CD14-positive monocyte (primary cell): Measurements from ENCODE around the gene ACTR2. TPM values are rescaled to one million over a fixed set of nuclear protein-coding genes. Genes with fewer than 3 reads are reported as not detected.
A peak's percentile ranks its signal among the peaks of the same experiment; 100 is the strongest.

Experiments
- DNase-seq, 3 donors: peaks; one replicate each; pipeline ENCODE4 v3.0.0-alpha.2; 2011 to 2022
- H2AFZ ChIP-seq: 2 replicates; pipeline ENCODE4 v1.6.0; 2012; ENCODE audit warnings: mild to moderate bottlenecking, low read depth, low read length, inconsistent platforms; ENCODE audit not compliant: insufficient read depth, poor library complexity, severe bottlenecking
- H3K27ac ChIP-seq, 2 donors: 1 replicate in 1 of 2; 2 replicates in 1 of 2; pipeline ENCODE4 v1.5.1; 2012 to 2013; ENCODE audit warnings: low read length in 2 of 2, control low read depth in 1 of 2, inconsistent platforms in 1 of 2, low read depth in 1 of 2, mild to moderate bottlenecking in 1 of 2
- H3K27me3 ChIP-seq, 2 donors: one replicate each; pipeline versions ENCODE4 v1.6.0 to v1.6.1; 2011 to 2013; ENCODE audit warnings: low read length in 2 of 2; ENCODE audit not compliant: control insufficient read depth in 2 of 2, insufficient read depth in 2 of 2
- H3K36me3 ChIP-seq, 2 donors: replicated peaks in 1 of 2; 1 replicate in 1 of 2; 2 replicates in 1 of 2; pipeline versions ENCODE4 v1.5.1 to v1.6.1; 2012 to 2013; ENCODE audit warnings: low read length in 2 of 2, control low read depth in 1 of 2, inconsistent platforms in 1 of 2, mild to moderate bottlenecking in 1 of 2; ENCODE audit not compliant: insufficient read depth in 2 of 2, control insufficient read depth in 1 of 2
- H3K4me1 ChIP-seq, 2 donors: 1 replicate in 1 of 2; 2 replicates in 1 of 2; pipeline versions ENCODE4 v1.5.1 to v1.6.1; 2012 to 2013; ENCODE audit warnings: low read length in 2 of 2, control low read depth in 1 of 2, inconsistent platforms in 1 of 2, mild to moderate bottlenecking in 1 of 2, moderate library complexity in 1 of 2; ENCODE audit not compliant: insufficient read depth in 2 of 2, control insufficient read depth in 1 of 2
- H3K4me2 ChIP-seq: replicated peaks from 2 replicates; pipeline ENCODE3; 2012; ENCODE audit warnings: low read length, moderate library complexity, mild to moderate bottlenecking; ENCODE audit not compliant: poor library complexity, severe bottlenecking; ENCODE audit errors: extremely low read depth
- H3K4me3 ChIP-seq, 3 experiments: fragments of 200-600 bp in 1 of 3; sonication (generic) in 1 of 3; replicated peaks in 1 of 3; 1 replicate in 2 of 3; 2 replicates in 1 of 3; pipeline ENCODE4 v1.5.1; 2011 to 2013; ENCODE audit warnings: low read length in 3 of 3, mild to moderate bottlenecking in 3 of 3, control low read depth in 2 of 3, low read depth in 2 of 3, inconsistent platforms in 1 of 3, moderate library complexity in 1 of 3
- H3K79me2 ChIP-seq: 2 replicates; pipeline ENCODE4 v1.6.0; 2012; ENCODE audit warnings: mild to moderate bottlenecking, control low read depth, inconsistent platforms, low read length, moderate library complexity; ENCODE audit not compliant: insufficient read depth
- H3K9ac ChIP-seq: 2 replicates; pipeline ENCODE4 v1.6.0; 2017; ENCODE audit warnings: low read length, mild to moderate bottlenecking; ENCODE audit not compliant: insufficient read depth, poor library complexity, severe bottlenecking
- H3K9me3 ChIP-seq, 2 donors: replicated peaks in 1 of 2; 1 replicate in 1 of 2; 2 replicates in 1 of 2; pipeline versions ENCODE4 v1.5.1 to v1.6.1; 2012 to 2013; ENCODE audit warnings: low read length in 2 of 2, control low read depth in 1 of 2; ENCODE audit not compliant: control insufficient read depth in 1 of 2, insufficient read depth in 1 of 2
- H4K20me1 ChIP-seq: 2 replicates; pipeline ENCODE4 v1.6.0; 2012; ENCODE audit warnings: mild to moderate bottlenecking, low read length, control low read depth, moderate library complexity; ENCODE audit not compliant: insufficient read depth
- H3K27ac Mint-ChIP-seq, 7 donors: one replicate each; pipeline ENCODE4 v1.8.0; 2020; ENCODE audit warnings: mild to moderate bottlenecking in 7 of 7, mixed read lengths in 7 of 7, moderate library complexity in 6 of 7, inconsistent platforms in 2 of 7
- H3K27me3 Mint-ChIP-seq, 3 donors: one replicate each; pipeline ENCODE4 v1.8.0; 2021 to 2022; ENCODE audit warnings: low read depth in 3 of 3, mild to moderate bottlenecking in 3 of 3, mixed read lengths in 3 of 3, moderate library complexity in 3 of 3, inconsistent platforms in 1 of 3
- H3K36me3 Mint-ChIP-seq, 2 donors: one replicate each; pipeline ENCODE4 v1.8.0; 2020; ENCODE audit warnings: mixed read lengths in 2 of 2, inconsistent platforms in 1 of 2, mild to moderate bottlenecking in 1 of 2
- H3K4me1 Mint-ChIP-seq: one replicate; pipeline ENCODE4 v1.8.0; 2020; ENCODE audit warnings: mild to moderate bottlenecking, mixed read lengths
- H3K4me3 Mint-ChIP-seq, 2 donors: one replicate each; pipeline ENCODE4 v1.8.0; 2020; ENCODE audit warnings: mild to moderate bottlenecking in 2 of 2, mixed read lengths in 2 of 2, moderate library complexity in 1 of 2
- H3K9me3 Mint-ChIP-seq, 7 donors: one replicate each; pipeline ENCODE4 v1.8.0; 2020 to 2022; ENCODE audit warnings: mixed read lengths in 7 of 7, mild to moderate bottlenecking in 6 of 7, moderate library complexity in 6 of 7, inconsistent platforms in 2 of 7
- WGBS: methylation state at CpG from one replicate; pipeline ENCODE4 v1.1.5; 2013; ENCODE audit warnings: missing lambda C conversion rate; ENCODE audit not compliant: insufficient coverage; 5-methylcytosine and 5-hydroxymethylcytosine counted together
- intact Hi-C, 2 donors: fragments of 100-400 bp; cut with micrococcal nuclease; formaldehyde crosslinking; loops; one replicate each; pipeline versions ENCODE4 v1.15.0 to v1.15.1; 2023
- polyA plus RNA-seq, 3 donors: library from polyadenylated mRNA; depleted of rRNA in 1 of 3; unstranded in 2 of 3; stranded (reverse) in 1 of 3; fragments of 300-500 nt in 2 of 3; fragments of >200 nt in 1 of 3; fragmentation: Illumina TruSeq in 2 of 3; gene quantifications; 1 replicate in 2 of 3; 2 replicates in 1 of 3; pipeline ENCODE4 v1.2.3, GENCODE V29; 2012 to 2021
- TF ChIP-seq, protein P1 (sequence below): fragments of 200-600 bp; IDR thresholded peaks from one replicate; pipeline ENCODE4 v1.8.0; 2022; ENCODE audit warnings: antibody characterized with exemption, mild to moderate bottlenecking

ACTR2 gene
- polyA plus RNA-seq, 3 donors, result 88.7 to 560 (median 342) TPM

DNA sequence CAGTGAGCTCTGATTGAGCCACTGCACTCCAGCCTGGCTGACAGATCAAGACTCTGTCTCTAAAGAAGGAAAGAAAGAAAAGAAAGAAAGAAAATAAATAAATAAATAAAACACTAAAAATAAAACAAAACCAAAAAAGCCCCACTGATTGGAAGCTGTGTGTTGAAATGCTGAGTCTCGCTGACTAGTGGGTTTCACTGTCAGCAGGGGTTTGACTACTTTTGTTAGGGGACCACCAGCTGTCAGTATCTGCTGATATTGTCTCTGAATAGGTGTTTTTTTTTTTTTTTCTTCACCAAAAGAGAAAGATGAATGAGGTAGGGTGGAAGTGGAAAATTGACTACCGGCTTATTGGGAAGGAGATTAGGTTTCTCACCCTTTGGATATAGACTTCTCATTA lies 12.8 kb upstream of the ACTR2 start:
- DNase-seq, result no peak
- Histone ChIP-seq H3K9me3 (no peaks in the 10 kb centered on the region), H3K36me3 (no peaks in the 10 kb centered on the region), H3K4me1 (peaks cover 0 to 6% of the 10 kb centered on the region in 2 donors), H3K27ac (no peak overlapping the region), H3K79me2 (no peaks in the 10 kb centered on the region), H3K27me3 (no peaks in the 10 kb centered on the region), H3K9ac (no peak overlapping the region), H3K4me3 (no peak overlapping the region), H3K4me2 (no peak overlapping the region), H4K20me1 (no peaks in the 10 kb centered on the region), H2AFZ (no peak overlapping the region)
- TF ChIP-seq, protein P1, sequence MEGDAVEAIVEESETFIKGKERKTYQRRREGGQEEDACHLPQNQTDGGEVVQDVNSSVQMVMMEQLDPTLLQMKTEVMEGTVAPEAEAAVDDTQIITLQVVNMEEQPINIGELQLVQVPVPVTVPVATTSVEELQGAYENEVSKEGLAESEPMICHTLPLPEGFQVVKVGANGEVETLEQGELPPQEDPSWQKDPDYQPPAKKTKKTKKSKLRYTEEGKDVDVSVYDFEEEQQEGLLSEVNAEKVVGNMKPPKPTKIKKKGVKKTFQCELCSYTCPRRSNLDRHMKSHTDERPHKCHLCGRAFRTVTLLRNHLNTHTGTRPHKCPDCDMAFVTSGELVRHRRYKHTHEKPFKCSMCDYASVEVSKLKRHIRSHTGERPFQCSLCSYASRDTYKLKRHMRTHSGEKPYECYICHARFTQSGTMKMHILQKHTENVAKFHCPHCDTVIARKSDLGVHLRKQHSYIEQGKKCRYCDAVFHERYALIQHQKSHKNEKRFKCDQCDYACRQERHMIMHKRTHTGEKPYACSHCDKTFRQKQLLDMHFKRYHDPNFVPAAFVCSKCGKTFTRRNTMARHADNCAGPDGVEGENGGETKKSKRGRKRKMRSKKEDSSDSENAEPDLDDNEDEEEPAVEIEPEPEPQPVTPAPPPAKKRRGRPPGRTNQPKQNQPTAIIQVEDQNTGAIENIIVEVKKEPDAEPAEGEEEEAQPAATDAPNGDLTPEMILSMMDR, result no peak
- Mint-ChIP-seq H3K27ac (no peak overlapping the region), H3K4me1 (peaks cover 10% of the 10 kb centered on the region), H3K9me3 (no peaks in the 10 kb centered on the region), H3K4me3 (no peak overlapping the region), H3K36me3 (peaks cover 5 to 6% of the 10 kb centered on the region in 2 donors), H3K27me3 (peaks cover 0 to 1% (median 0%) of the 10 kb centered on the region in 3 donors)
- WGBS, result no CpG with 5 or more reads among the region's 2 CpGs
- intact Hi-C loops, result no loop called here

DNA sequence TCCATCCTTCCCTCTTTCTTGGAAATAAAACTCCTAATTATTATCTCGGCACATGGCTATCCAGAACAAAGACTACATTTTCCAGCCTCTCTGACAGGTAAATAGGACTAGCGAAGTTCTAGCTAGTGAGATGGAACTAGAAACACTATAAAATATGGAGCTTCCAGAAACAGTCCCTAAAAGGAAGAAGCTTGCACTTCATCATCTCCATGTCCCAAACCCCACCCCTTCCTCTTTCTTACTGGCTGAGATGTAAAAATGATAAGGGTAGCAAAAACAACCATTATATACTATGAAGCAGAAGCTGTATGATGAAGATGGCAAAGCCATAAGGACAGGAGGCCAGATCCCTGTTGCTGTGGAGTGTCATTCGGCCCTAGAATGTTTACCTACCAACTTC lies 11.7 kb upstream of the ACTR2 start:
- H3K9me3 ChIP-seq, result no peaks in the 10 kb centered on the region
- H3K27me3 ChIP-seq, result no peaks in the 10 kb centered on the region
- no peak overlapping the region for H3K4me3 ChIP-seq
- H3K9ac ChIP-seq, result no peak overlapping the region
- TF ChIP-seq, protein P1, result no peak
- H3K27me3 Mint-ChIP-seq, result peaks cover 0 to 1% (median 0%) of the 10 kb centered on the region in 3 donors
- H3K27ac ChIP-seq, result no peak overlapping the region
- H3K27ac Mint-ChIP-seq, result peak overlapping the region in 1 of 7 donors; percentile 7
- peaks cover 11% of the 10 kb centered on the region for H3K4me1 Mint-ChIP-seq
- no peaks in the 10 kb centered on the region for H3K9me3 Mint-ChIP-seq
- no peak overlapping the region for H2AFZ ChIP-seq
- H3K4me1 ChIP-seq, result peaks cover 0 to 6% of the 10 kb centered on the region in 2 donors
- intact Hi-C loops, result no loop called here
- H3K79me2 ChIP-seq, result no peaks in the 10 kb centered on the region
- no peaks in the 10 kb centered on the region for H3K36me3 ChIP-seq
- no peaks in the 10 kb centered on the region for H4K20me1 ChIP-seq
- no CpG with 5 or more reads among the region's 3 CpGs for WGBS
- H3K36me3 Mint-ChIP-seq, result peaks cover 5 to 8% of the 10 kb centered on the region in 2 donors
- H3K4me3 Mint-ChIP-seq, result no peak overlapping the region
- peak in 1 of 3 donors; percentile 9 for DNase-seq
- no peak overlapping the region for H3K4me2 ChIP-seq
